Naive thymus-derived CD4-positive, alpha-beta T cell (primary cell): ENCODE measurements around the gene WASF3. TPM values are rescaled to one million over a fixed set of nuclear protein-coding genes. Genes with fewer than 3 reads are reported as not detected.

Experiments
- ATAC-seq: fragments of 150-1000 bp; cut with Tn5 transposase; 2 replicates; pipeline ENCODE4 v1.10.0; 2021; ENCODE audit warnings: mild to moderate bottlenecking, moderate library complexity
- CTCF ChIA-PET: fragments of 350-600 bp; sonication (Branson Sonifier 250); formaldehyde crosslinking; loops from one replicate; lab custom pipeline; 2021; ENCODE audit warnings: antibody characterized with exemption; lab: Charles Lee
- POLR2A ChIA-PET: fragments of 350-600 bp; sonication (Branson Sonifier 250); formaldehyde crosslinking; loops from one replicate; lab custom pipeline; 2021; ENCODE audit warnings: antibody characterized with exemption, inconsistent platforms; lab: Charles Lee
- DNase-seq, 9 donors: peaks; one replicate each; pipeline versions ENCODE4 v3.0.0 to v3.0.0-alpha.2; 2020 to 2022; ENCODE audit warnings: mixed read lengths in 1 of 9
- H3K27ac ChIP-seq: one replicate; pipeline ENCODE4 v1.7.0; 2013; ENCODE audit warnings: mild to moderate bottlenecking, low read depth, low read length, moderate library complexity
- H3K27me3 ChIP-seq, 2 donors: one replicate each; pipeline ENCODE4 v1.7.0; 2013; ENCODE audit warnings: low read length in 2 of 2, mild to moderate bottlenecking in 2 of 2, moderate library complexity in 2 of 2; ENCODE audit not compliant: control insufficient read depth in 2 of 2, insufficient read depth in 2 of 2
- H3K36me3 ChIP-seq, 3 experiments: 1 replicate in 2 of 3; 2 replicates in 1 of 3; pipeline ENCODE4 v1.7.0; 2013; ENCODE audit warnings: low read length in 3 of 3, mild to moderate bottlenecking in 3 of 3, moderate library complexity in 1 of 3; ENCODE audit not compliant: insufficient read depth in 3 of 3, control insufficient read depth in 2 of 3
- H3K4me1 ChIP-seq, 2 donors: one replicate each; pipeline ENCODE4 v1.7.0; 2013; ENCODE audit warnings: low read length in 2 of 2, mild to moderate bottlenecking in 2 of 2, moderate library complexity in 1 of 2; ENCODE audit not compliant: control insufficient read depth in 2 of 2, insufficient read depth in 2 of 2
- H3K4me3 ChIP-seq: 2 replicates; pipeline ENCODE4 v1.7.0; 2013; ENCODE audit warnings: mild to moderate bottlenecking, low read length
- H3K9me3 ChIP-seq, 3 experiments: 1 replicate in 2 of 3; 2 replicates in 1 of 3; pipeline ENCODE4 v1.7.0; 2013; ENCODE audit warnings: low read length in 3 of 3; ENCODE audit not compliant: control insufficient read depth in 2 of 3
- H3K27ac Mint-ChIP-seq, 9 donors: one replicate each; pipeline ENCODE4 v1.8.0; 2020 to 2022; ENCODE audit warnings: mixed read lengths in 9 of 9, mild to moderate bottlenecking in 8 of 9, moderate library complexity in 5 of 9, inconsistent platforms in 2 of 9
- H3K27me3 Mint-ChIP-seq, 5 donors: one replicate each; pipeline ENCODE4 v1.8.0; 2021 to 2022; ENCODE audit warnings: mixed read lengths in 5 of 5, mild to moderate bottlenecking in 1 of 5
- H3K36me3 Mint-ChIP-seq, 5 donors: one replicate each; pipeline ENCODE4 v1.8.0; 2020 to 2022; ENCODE audit warnings: mixed read lengths in 5 of 5, mild to moderate bottlenecking in 3 of 5, inconsistent platforms in 1 of 5
- H3K4me1 Mint-ChIP-seq, 7 donors: one replicate each; pipeline ENCODE4 v1.8.0; 2020 to 2022; ENCODE audit warnings: mixed read lengths in 7 of 7, mild to moderate bottlenecking in 3 of 7, inconsistent platforms in 1 of 7
- H3K4me3 Mint-ChIP-seq, 10 donors: one replicate each; pipeline ENCODE4 v1.8.0; 2020 to 2022; ENCODE audit warnings: mild to moderate bottlenecking in 10 of 10, mixed read lengths in 10 of 10, moderate library complexity in 6 of 10, inconsistent platforms in 2 of 10
- H3K9me3 Mint-ChIP-seq, 11 donors: one replicate each; pipeline ENCODE4 v1.8.0; 2020 to 2022; ENCODE audit warnings: mixed read lengths in 11 of 11, mild to moderate bottlenecking in 4 of 11, inconsistent platforms in 1 of 11, moderate library complexity in 1 of 11
- intact Hi-C, 2 donors: fragments of 100-400 bp; cut with micrococcal nuclease; formaldehyde crosslinking; loops; one replicate each; pipeline ENCODE4 v1.15.1; 2023
- polyA plus RNA-seq, 2 donors: library from polyadenylated mRNA; unstranded; fragments of 300-500 nt; fragmentation: Illumina TruSeq; gene quantifications; one replicate each; pipeline ENCODE4 v1.2.3, GENCODE V29; 2021
- total RNA-seq, 6 experiments: library from RNA in 5 of 6; stranded (reverse) in 5 of 6; gene quantifications; 1 replicate in 5 of 6; 2 replicates in 1 of 6; pipeline ENCODE4 v1.2.3 and lab custom pipeline; 2021 to 2026

WASF3 gene
- total and polyA plus RNA-seq, 7 experiments from 2014 or later: 0.08 to 0.20 TPM; not detected in 5

GRCh38 chr13:26707122-26708006 is 149.9 kb downstream of the WASF3 start:
- Mint-ChIP-seq H3K9me3 (peaks cover 0 to 5% (median under 1%) of the 10 kb centered on the region in 11 donors), H3K4me1 (peaks cover 0 to 4% (median 0%) of the 10 kb centered on the region in 7 donors), H3K4me3 (no peak overlapping the region), H3K27me3 (peaks cover 0 to 19% (median 7%) of the 10 kb centered on the region in 5 donors), H3K36me3 (no peaks in the 10 kb centered on the region), H3K27ac (no peak overlapping the region)
- intact Hi-C loops: loop anchor here in 1 of 2 donors (2.0 kb wide), 1 partner anchor 79 kb away; no protein-coding TSS in a partner anchor
- no peaks in the 10 kb centered on the region for H3K4me1 ChIP-seq
- no peaks in the 10 kb centered on the region for H3K36me3 ChIP-seq
- ChIA-PET CTCF (interaction anchor here (0.8 to 2.0 kb wide), 5 partner anchors 9 to 223 kb away, joined by 3 to 10 read pairs (median 4); no protein-coding TSS in a partner anchor), POLR2A (no interaction called here)
- no peak overlapping the region for H3K27ac ChIP-seq
- no peaks in the 10 kb centered on the region for H3K9me3 ChIP-seq
- DNase-seq: peak in 7 of 9 donors; percentile 21 to 58 (median 46)
- H3K4me3 ChIP-seq: no peak overlapping the region
- H3K27me3 ChIP-seq: no peaks in the 10 kb centered on the region
- ATAC-seq: peak; percentile 61

GRCh38 chr13:26708007-26708297 is 150.5 kb downstream of the WASF3 start:
- Mint-ChIP-seq H3K27me3 (peaks cover 0 to 15% (median 5%) of the 10 kb centered on the region in 5 donors), H3K9me3 (peaks cover 0 to 9% (median 5%) of the 10 kb centered on the region in 11 donors), H3K36me3 (peaks cover 0 to 4% (median 0%) of the 10 kb centered on the region in 5 donors), H3K4me3 (no peak overlapping the region), H3K4me1 (peaks cover 0 to 4% (median 0%) of the 10 kb centered on the region in 7 donors), H3K27ac (no peak overlapping the region)
- no peak overlapping the region for H3K4me3 ChIP-seq
- no peak overlapping the region for H3K27ac ChIP-seq
- no peaks in the 10 kb centered on the region for H3K27me3 ChIP-seq
- H3K4me1 ChIP-seq: no peaks in the 10 kb centered on the region
- ChIA-PET POLR2A (no interaction called here), CTCF (interaction anchor here (0.8 to 2.0 kb wide), 4 partner anchors 9 to 223 kb away, joined by 3 to 10 read pairs (median 4); no protein-coding TSS in a partner anchor)
- H3K9me3 ChIP-seq: no peaks in the 10 kb centered on the region
- no peak for ATAC-seq
- DNase-seq: no peak
- H3K36me3 ChIP-seq: no peaks in the 10 kb centered on the region
- intact Hi-C loops: no loop called here

GRCh38 chr13:26709461-26709860 is 152.0 kb downstream of the WASF3 start:
- H3K4me1 ChIP-seq: no peaks in the 10 kb centered on the region
- intact Hi-C loops: no loop called here
- CTCF ChIA-PET: interaction anchor here (1.3 kb wide), 1 partner anchor 11 kb away, joined by 3 read pairs; no protein-coding TSS in a partner anchor

GRCh38 chr13:26710166-26710565 is 152.7 kb downstream of the WASF3 start:
- Mint-ChIP-seq H3K27me3 (peaks cover 0 to 7% (median 0%) of the 10 kb centered on the region in 5 donors), H3K4me3 (no peak overlapping the region), H3K4me1 (peaks cover 0 to 4% (median 0%) of the 10 kb centered on the region in 7 donors), H3K27ac (no peak overlapping the region), H3K9me3 (peaks cover 0 to 9% (median 6%) of the 10 kb centered on the region in 11 donors), H3K36me3 (peaks cover 0 to 4% (median 0%) of the 10 kb centered on the region in 5 donors)
- DNase-seq (no peak), ATAC-seq (no peak)
- ChIA-PET POLR2A (no interaction called here), CTCF (interaction anchor here (1.3 kb wide), 1 partner anchor 12 kb away, joined by 3 read pairs; no protein-coding TSS in a partner anchor)
- Histone ChIP-seq H3K27me3 (no peaks in the 10 kb centered on the region), H3K9me3 (no peaks in the 10 kb centered on the region), H3K36me3 (no peaks in the 10 kb centered on the region), H3K4me3 (no peak overlapping the region), H3K27ac (no peak overlapping the region), H3K4me1 (no peaks in the 10 kb centered on the region)
- intact Hi-C loops: no loop called here

More at GRCh38 chr13:26709461-26709860, 152.0 kb downstream of the WASF3 start:
- Histone ChIP-seq H3K36me3 (no peaks in the 10 kb centered on the region), H3K9me3 (no peaks in the 10 kb centered on the region), H3K4me3 (no peak overlapping the region), H3K27ac (no peak overlapping the region), H3K27me3 (no peaks in the 10 kb centered on the region)
- peaks cover 0 to 4% (median 0%) of the 10 kb centered on the region in 7 donors for H3K4me1 Mint-ChIP-seq
- no peak overlapping the region for H3K27ac Mint-ChIP-seq
- POLR2A ChIA-PET: no interaction called here
- H3K36me3 Mint-ChIP-seq: peaks cover 0 to 4% (median 0%) of the 10 kb centered on the region in 5 donors
- DNase-seq: no peak
- H3K9me3 Mint-ChIP-seq: peaks cover 0 to 9% (median 6%) of the 10 kb centered on the region in 11 donors
- ATAC-seq: no peak
- no peak overlapping the region for H3K4me3 Mint-ChIP-seq
- peaks cover 0 to 7% (median 4%) of the 10 kb centered on the region in 5 donors for H3K27me3 Mint-ChIP-seq

- Histone ChIP-seq H3K27me3 (no peaks in the 10 kb centered on the region), H3K4me3 (no peak overlapping the region), H3K27ac (no peak overlapping the region), H3K36me3 (no peaks in the 10 kb centered on the region), H3K4me1 (no peaks in the 10 kb centered on the region), H3K9me3 (no peaks in the 10 kb centered on the region)
- ATAC-seq (no peak), DNase-seq (no peak)
- Mint-ChIP-seq H3K4me1 (peaks cover 0 to 4% (median 0%) of the 10 kb centered on the region in 7 donors), H3K27me3 (peaks cover 0 to 4% (median 0%) of the 10 kb centered on the region in 5 donors), H3K27ac (no peak overlapping the region), H3K9me3 (peaks cover 0 to 9% (median 6%) of the 10 kb centered on the region in 11 donors), H3K36me3 (peaks cover 0 to 4% (median 0%) of the 10 kb centered on the region in 5 donors), H3K4me3 (no peak overlapping the region)
- intact Hi-C loops: no loop called here
- CTCF ChIA-PET: interaction anchor here (0.6 to 0.9 kb wide), 2 partner anchors 28 to 161 kb away, joined by 3 to 8 read pairs; no protein-coding TSS in a partner anchor
- POLR2A ChIA-PET: no interaction called here
Measured at GRCh38 chr13:26711211-26711610, 153.7 kb downstream of the WASF3 start.

GRCh38 chr13:26713341-26713740 is 155.9 kb downstream of the WASF3 start:
- Histone ChIP-seq H3K27ac (no peak overlapping the region), H3K4me1 (no peaks in the 10 kb centered on the region), H3K9me3 (no peaks in the 10 kb centered on the region), H3K36me3 (no peaks in the 10 kb centered on the region), H3K4me3 (no peak overlapping the region), H3K27me3 (no peaks in the 10 kb centered on the region)
- ATAC-seq (no peak), DNase-seq (no peak)
- ChIA-PET CTCF (interaction anchor here (1.0 to 1.1 kb wide), 2 partner anchors 11 to 529 kb away, joined by 3 to 6 read pairs; no protein-coding TSS in a partner anchor), POLR2A (no interaction called here)
- intact Hi-C loops: no loop called here
- H3K4me3 Mint-ChIP-seq: no peak overlapping the region
- no peaks in the 10 kb centered on the region for H3K4me1 Mint-ChIP-seq
- H3K36me3 Mint-ChIP-seq: peaks cover 0 to 4% (median 0%) of the 10 kb centered on the region in 5 donors
- H3K27ac Mint-ChIP-seq: no peak overlapping the region
- H3K27me3 Mint-ChIP-seq: peaks cover 0 to 3% (median 0%) of the 10 kb centered on the region in 5 donors
- peaks cover 0 to 9% (median 6%) of the 10 kb centered on the region in 11 donors for H3K9me3 Mint-ChIP-seq
